ENCODE data around the gene CDH8.

CDH8 gene

DNA sequence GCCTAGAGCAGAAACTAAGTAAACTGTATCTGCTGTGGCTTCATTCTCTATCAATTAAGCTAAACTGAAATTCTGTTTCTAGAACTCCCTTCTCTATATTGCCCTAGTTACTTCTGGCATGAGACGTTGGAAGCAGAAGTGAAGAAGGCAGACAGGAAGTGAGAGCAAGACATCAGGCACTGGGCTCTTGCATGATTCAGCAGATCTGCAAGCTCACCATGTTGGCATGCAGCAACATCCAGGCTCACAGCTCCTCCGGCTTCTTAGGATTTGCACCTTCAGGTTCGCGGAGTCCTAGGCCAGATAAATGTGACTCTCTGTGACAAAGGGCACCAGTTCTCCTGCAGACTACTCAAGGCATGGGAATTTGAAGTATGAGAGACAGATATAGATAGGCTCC, 148.3 kb downstream of the CDH8 start:
- H3K4me3 ChIP-seq (ENCODE audit: low read length): no peak overlapping the region
- H3K27me3 ChIP-seq (ENCODE audit: control insufficient read depth, low read length): no peaks in the 10 kb centered on the region
- no peak overlapping the region for H3K27ac ChIP-seq (ENCODE audit: low read depth, low read length)
- no peaks in the 10 kb centered on the region for H4K20me1 ChIP-seq (ENCODE audit: control insufficient read depth, insufficient read depth, low read depth, low read length)
- H3K36me3 ChIP-seq (ENCODE audit: control insufficient read depth, low read length): no peaks in the 10 kb centered on the region
- H3K4me2 ChIP-seq (ENCODE audit: low read length): no peak overlapping the region
- H3K9me2 ChIP-seq (replicated peaks; ENCODE audit: control insufficient read depth, low read length): no peaks in the 10 kb centered on the region; the same call in 1 of the 2 replicates
- H3K79me2 ChIP-seq (ENCODE audit: control insufficient read depth, low read length): no peaks in the 10 kb centered on the region
- H3K9me3 ChIP-seq (ENCODE audit: control insufficient read depth, insufficient read depth, low read length): no peaks in the 10 kb centered on the region
- H3K4me1 ChIP-seq (ENCODE audit: control insufficient read depth, low read length): no peaks in the 10 kb centered on the region
- no peaks in the 10 kb centered on the region for H3F3A ChIP-seq (ENCODE audit: control insufficient read depth, insufficient read depth)
- TF ChIP-seq, protein P1, sequence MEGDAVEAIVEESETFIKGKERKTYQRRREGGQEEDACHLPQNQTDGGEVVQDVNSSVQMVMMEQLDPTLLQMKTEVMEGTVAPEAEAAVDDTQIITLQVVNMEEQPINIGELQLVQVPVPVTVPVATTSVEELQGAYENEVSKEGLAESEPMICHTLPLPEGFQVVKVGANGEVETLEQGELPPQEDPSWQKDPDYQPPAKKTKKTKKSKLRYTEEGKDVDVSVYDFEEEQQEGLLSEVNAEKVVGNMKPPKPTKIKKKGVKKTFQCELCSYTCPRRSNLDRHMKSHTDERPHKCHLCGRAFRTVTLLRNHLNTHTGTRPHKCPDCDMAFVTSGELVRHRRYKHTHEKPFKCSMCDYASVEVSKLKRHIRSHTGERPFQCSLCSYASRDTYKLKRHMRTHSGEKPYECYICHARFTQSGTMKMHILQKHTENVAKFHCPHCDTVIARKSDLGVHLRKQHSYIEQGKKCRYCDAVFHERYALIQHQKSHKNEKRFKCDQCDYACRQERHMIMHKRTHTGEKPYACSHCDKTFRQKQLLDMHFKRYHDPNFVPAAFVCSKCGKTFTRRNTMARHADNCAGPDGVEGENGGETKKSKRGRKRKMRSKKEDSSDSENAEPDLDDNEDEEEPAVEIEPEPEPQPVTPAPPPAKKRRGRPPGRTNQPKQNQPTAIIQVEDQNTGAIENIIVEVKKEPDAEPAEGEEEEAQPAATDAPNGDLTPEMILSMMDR (IDR thresholded peaks at IDR 0.05; ENCODE audit: low read depth, low read length, poor library complexity, severe bottlenecking): no peak
- TF ChIP-seq EZH2phosphoT487 (IDR thresholded peaks at IDR 0.05; ENCODE audit: borderline replicate concordance, low read length): no peak

DNA sequence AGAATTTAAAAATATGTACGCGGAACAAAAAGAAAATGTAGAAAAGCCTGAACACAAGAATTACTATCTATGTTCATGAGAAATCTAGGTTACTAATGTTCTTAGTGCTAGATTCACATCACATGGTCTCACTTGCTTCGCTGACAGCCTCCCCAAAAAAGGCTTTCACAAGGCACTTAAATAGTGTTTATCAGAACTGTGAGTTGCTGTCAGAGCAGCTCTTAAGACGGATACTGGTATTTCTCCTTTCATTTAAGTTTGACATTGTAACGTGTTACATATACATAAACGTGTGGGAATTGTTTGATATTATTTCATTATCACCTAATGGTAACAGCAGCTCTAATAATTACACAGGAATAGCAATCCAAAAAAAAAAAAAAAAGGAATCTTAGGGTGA, 150.9 kb downstream of the CDH8 start:
- Histone ChIP-seq H3K4me3 (ENCODE audit: low read length) (no peak overlapping the region), H3K9me3 (ENCODE audit: control insufficient read depth, insufficient read depth, low read length) (no peaks in the 10 kb centered on the region), H3K27me3 (ENCODE audit: control insufficient read depth, low read length) (no peaks in the 10 kb centered on the region), H3K27ac (ENCODE audit: low read depth, low read length) (no peak overlapping the region), H3K36me3 (ENCODE audit: control insufficient read depth, low read length) (no peaks in the 10 kb centered on the region), H3F3A (ENCODE audit: control insufficient read depth, insufficient read depth) (no peaks in the 10 kb centered on the region), H3K9me2 (replicated peaks; ENCODE audit: control insufficient read depth, low read length) (no peaks in the 10 kb centered on the region), H3K4me1 (ENCODE audit: control insufficient read depth, low read length) (no peaks in the 10 kb centered on the region), H3K79me2 (ENCODE audit: control insufficient read depth, low read length) (no peaks in the 10 kb centered on the region), H3K4me2 (ENCODE audit: low read length) (no peak overlapping the region), H4K20me1 (ENCODE audit: control insufficient read depth, insufficient read depth, low read depth, low read length) (no peaks in the 10 kb centered on the region)
- TF ChIP-seq, protein P1 (IDR thresholded peaks at IDR 0.05; ENCODE audit: low read depth, low read length, poor library complexity, severe bottlenecking): no peak
- no peak for TF ChIP-seq EZH2phosphoT487 (IDR thresholded peaks at IDR 0.05; ENCODE audit: borderline replicate concordance, low read length)

DNA sequence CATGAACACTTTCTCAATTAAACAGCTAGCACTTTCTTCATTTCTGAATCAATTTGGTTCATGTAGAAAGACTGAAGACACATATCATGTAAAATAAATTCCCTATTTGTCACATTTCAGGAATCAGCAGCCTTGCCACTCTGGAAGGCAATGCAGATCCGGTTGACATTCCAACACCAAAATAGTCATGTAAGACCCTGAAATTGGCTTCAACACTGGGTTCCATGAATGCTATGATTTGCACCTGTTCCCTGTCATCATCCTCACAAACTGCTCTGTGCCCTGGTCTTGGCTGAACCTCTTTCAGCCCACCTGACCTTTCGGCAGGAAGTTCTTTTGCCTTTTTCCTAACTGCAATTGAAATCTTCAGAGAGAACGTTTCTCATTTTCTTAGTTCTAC, 156.9 kb downstream of the CDH8 start:
- Histone ChIP-seq H3K27me3 (ENCODE audit: control insufficient read depth, low read length) (no peaks in the 10 kb centered on the region), H3K9me2 (replicated peaks; ENCODE audit: control insufficient read depth, low read length) (no peaks in the 10 kb centered on the region), H3F3A (ENCODE audit: control insufficient read depth, insufficient read depth) (no peaks in the 10 kb centered on the region), H3K4me3 (ENCODE audit: low read length) (no peak overlapping the region), H3K27ac (ENCODE audit: low read depth, low read length) (no peak overlapping the region), H3K79me2 (ENCODE audit: control insufficient read depth, low read length) (no peaks in the 10 kb centered on the region), H3K4me1 (ENCODE audit: control insufficient read depth, low read length) (no peaks in the 10 kb centered on the region), H3K4me2 (ENCODE audit: low read length) (no peak overlapping the region), H3K36me3 (ENCODE audit: control insufficient read depth, low read length) (no peaks in the 10 kb centered on the region), H4K20me1 (ENCODE audit: control insufficient read depth, insufficient read depth, low read depth, low read length) (no peaks in the 10 kb centered on the region), H3K9me3 (ENCODE audit: control insufficient read depth, insufficient read depth, low read length) (no peaks in the 10 kb centered on the region)
- TF ChIP-seq, protein P1 (IDR thresholded peaks at IDR 0.05; ENCODE audit: low read depth, low read length, poor library complexity, severe bottlenecking): no peak
- TF ChIP-seq EZH2phosphoT487 (IDR thresholded peaks at IDR 0.05; ENCODE audit: borderline replicate concordance, low read length): no peak

DNA sequence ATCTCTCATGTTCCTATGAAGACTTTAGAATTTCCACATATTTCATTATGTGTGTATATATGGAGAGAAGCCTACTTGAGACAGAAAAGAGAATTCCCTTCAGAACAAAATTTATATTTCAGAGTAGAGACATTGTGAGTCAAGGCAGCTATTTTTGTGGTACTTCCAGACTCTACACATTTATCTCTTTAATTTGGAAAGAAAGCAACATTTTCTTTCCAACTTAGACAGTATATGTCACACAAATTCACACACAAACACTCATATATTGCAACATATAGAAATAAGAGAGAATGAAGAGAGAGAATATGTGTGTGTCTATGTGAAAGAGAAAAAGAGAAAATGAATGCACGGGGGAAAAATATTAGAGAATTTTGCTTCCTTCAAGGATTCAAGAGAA, 158.8 kb downstream of the CDH8 start:
- Histone ChIP-seq H3K4me2 (ENCODE audit: low read length) (no peak overlapping the region), H3K27ac (ENCODE audit: low read depth, low read length) (no peak overlapping the region), H3K9me2 (replicated peaks; ENCODE audit: control insufficient read depth, low read length) (no peaks in the 10 kb centered on the region), H3K4me3 (ENCODE audit: low read length) (no peak overlapping the region), H3F3A (ENCODE audit: control insufficient read depth, insufficient read depth) (no peaks in the 10 kb centered on the region), H3K36me3 (ENCODE audit: control insufficient read depth, low read length) (no peaks in the 10 kb centered on the region), H3K79me2 (ENCODE audit: control insufficient read depth, low read length) (no peaks in the 10 kb centered on the region), H3K4me1 (ENCODE audit: control insufficient read depth, low read length) (no peaks in the 10 kb centered on the region), H3K9me3 (ENCODE audit: control insufficient read depth, insufficient read depth, low read length) (no peaks in the 10 kb centered on the region), H4K20me1 (ENCODE audit: control insufficient read depth, insufficient read depth, low read depth, low read length) (no peaks in the 10 kb centered on the region), H3K27me3 (ENCODE audit: control insufficient read depth, low read length) (no peaks in the 10 kb centered on the region)
- TF ChIP-seq, protein P1 (IDR thresholded peaks at IDR 0.05; ENCODE audit: low read depth, low read length, poor library complexity, severe bottlenecking): no peak
- no peak for TF ChIP-seq EZH2phosphoT487 (IDR thresholded peaks at IDR 0.05; ENCODE audit: borderline replicate concordance, low read length)

All from DOHH2 (cell line).